Measurements from ENCODE around the gene ALPL.

Gene ALPL

GRCh38 chr1:21618561-21619374 is 109.5 kb downstream of the ALPL start:
- DNase-seq (ENCODE audit: low read depth in 3 of 3) = no peak

- DNase-seq (ENCODE audit: low read depth in 3 of 3) = no peak
Observed at GRCh38 chr1:21619375-21619947, 110.2 kb downstream of the ALPL start.

- DNase-seq (ENCODE audit: low read depth in 3 of 3) = no peak
Observed at GRCh38 chr1:21620011-21620410, 110.8 kb downstream of the ALPL start.

- no peak for DNase-seq (ENCODE audit: low read depth in 3 of 3)
Observed at GRCh38 chr1:21620496-21620895, 111.3 kb downstream of the ALPL start.

- DNase-seq (ENCODE audit: low read depth in 3 of 3) = no peak
Observed at GRCh38 chr1:21621051-21621450, 111.8 kb downstream of the ALPL start.

- DNase-seq (ENCODE audit: low read depth in 3 of 3) = no peak
Observed at GRCh38 chr1:21621761-21622436, 112.7 kb downstream of the ALPL start.

- peak in 2 of 3 experiments; percentile 23 to 55 for DNase-seq (ENCODE audit: low read depth in 3 of 3)
Observed at GRCh38 chr1:21622466-21623315, 113.5 kb downstream of the ALPL start.

- DNase-seq (ENCODE audit: low read depth in 3 of 3) = no peak
Observed at GRCh38 chr1:21623410-21623961, 114.3 kb downstream of the ALPL start.

GRCh38 chr1:21624571-21625389 is 115.6 kb downstream of the ALPL start:
- DNase-seq (ENCODE audit: low read depth in 3 of 3) = no peak

- DNase-seq (ENCODE audit: low read depth in 3 of 3) = no peak
Observed at GRCh38 chr1:21625390-21626190, 116.4 kb downstream of the ALPL start.

- DNase-seq (ENCODE audit: low read depth in 3 of 3) = no peak
Observed at GRCh38 chr1:21626921-21627339, 117.7 kb downstream of the ALPL start.

Measured in stimulated activated CD4-positive, alpha-beta T cell treated with anti-CD3 and anti-CD28 coated beads, TNF-alpha, amount 100 ng/mL, for 24 hours (primary cell).